Right lobe of liver (tissue), 6 donors: ENCODE measurements around the gene CHST13. TPM values are rescaled to one million over a fixed set of nuclear protein-coding genes. Genes with fewer than 3 reads are reported as not detected.

Experiments used
- ATAC-seq, 4 donors: fragments of 200-7000 bp; cut with Tn5 transposase; one replicate each; pipeline ENCODE4 v1.9.1; 2020; ENCODE audit warnings: mild to moderate bottlenecking in 4 of 4, moderate library complexity in 4 of 4
- DNase-seq, 3 donors: peaks; one replicate each; pipeline ENCODE4 v3.0.0-alpha.2; 2020
- H3K27ac ChIP-seq, 3 donors: fragments of 200-600 bp; one replicate each; pipeline ENCODE4 v1.8.0; 2022
- H3K27me3 ChIP-seq, 2 donors: fragments of 200-600 bp; one replicate each; pipeline ENCODE4 v1.8.0; 2022
- H3K36me3 ChIP-seq, 4 donors: fragments of 200-600 bp; sonication (generic) in 1 of 4; one replicate each; pipeline versions ENCODE4 v1.5.1 to v1.8.0; 2017 to 2022; ENCODE audit warnings: control low read depth in 1 of 4
- H3K4me1 ChIP-seq, 4 donors: fragments of 200-600 bp; sonication (generic) in 1 of 4; one replicate each; pipeline versions ENCODE4 v1.5.1 to v1.8.0; 2017 to 2022; ENCODE audit warnings: control low read depth in 1 of 4
- H3K4me3 ChIP-seq, 3 donors: fragments of 200-600 bp; one replicate each; pipeline ENCODE4 v1.8.0; 2022
- H3K9me3 ChIP-seq, 4 donors: fragments of 200-600 bp; sonication (generic) in 1 of 4; one replicate each; pipeline versions ENCODE4 v1.5.1 to v1.8.0; 2017 to 2022; ENCODE audit warnings: control low read depth in 1 of 4
- POLR2A ChIP-seq: fragments of 450-650 bp; IDR thresholded peaks from one replicate; pipeline ENCODE4 v1.6.1; 2017; ENCODE audit warnings: antibody characterized with exemption, mild to moderate bottlenecking
- WGBS: methylation state at CpG from one replicate; pipeline ENCODE4 v1.1.6; 2018; ENCODE audit warnings: low coverage, low lambda C conversion rate; ENCODE audit not compliant: insufficient coverage; ENCODE audit errors: missing lambda C conversion rate; 5-methylcytosine and 5-hydroxymethylcytosine counted together
- intact Hi-C, 2 donors: fragments of 100-400 bp; cut with DNase I; formaldehyde crosslinking; loops; one replicate each; pipeline versions ENCODE4 v1.11.2 to v1.14.1; 2022
- total RNA-seq, 6 experiments: library from RNA; depleted of rRNA in 2 of 6; stranded (reverse); fragments of >200 nt in 2 of 6; fragmentation: NEBNext Ultra II Directional in 3 of 6; extraction: Animal tissue kit (Norgen Biotek cat#: 25700) in 3 of 6; gene quantifications; one replicate each; pipeline versions ENCODE4 v1.1.0 to v1.2.4, GENCODE V29; 2016 to 2023
- TF ChIP-seq, protein P1 (sequence below), 4 donors: fragments of 200-600 bp in 3 of 4; fragments of 450-650 bp in 1 of 4; IDR thresholded peaks; one replicate each; pipeline versions ENCODE4 v1.5.1 to v1.8.0; 2016 to 2022; ENCODE audit warnings: antibody characterized with exemption in 4 of 4, mild to moderate bottlenecking in 2 of 4
- donor health status: DM: no; HTN: yes; CAD: no.
- donor health status: DM: no; HTN: no; CAD: no.
- donor health status: DM: no; HTN: no; CAD: no.
- donor health status: DM: no; HTN: yes; CAD: no.
- donor health status: DM: no; HTN: yes; CAD: no.

CHST13 gene
- total RNA-seq, 6 experiments from 2014 or later, result 23.5 to 48.9 (median 28.2) TPM

DNA sequence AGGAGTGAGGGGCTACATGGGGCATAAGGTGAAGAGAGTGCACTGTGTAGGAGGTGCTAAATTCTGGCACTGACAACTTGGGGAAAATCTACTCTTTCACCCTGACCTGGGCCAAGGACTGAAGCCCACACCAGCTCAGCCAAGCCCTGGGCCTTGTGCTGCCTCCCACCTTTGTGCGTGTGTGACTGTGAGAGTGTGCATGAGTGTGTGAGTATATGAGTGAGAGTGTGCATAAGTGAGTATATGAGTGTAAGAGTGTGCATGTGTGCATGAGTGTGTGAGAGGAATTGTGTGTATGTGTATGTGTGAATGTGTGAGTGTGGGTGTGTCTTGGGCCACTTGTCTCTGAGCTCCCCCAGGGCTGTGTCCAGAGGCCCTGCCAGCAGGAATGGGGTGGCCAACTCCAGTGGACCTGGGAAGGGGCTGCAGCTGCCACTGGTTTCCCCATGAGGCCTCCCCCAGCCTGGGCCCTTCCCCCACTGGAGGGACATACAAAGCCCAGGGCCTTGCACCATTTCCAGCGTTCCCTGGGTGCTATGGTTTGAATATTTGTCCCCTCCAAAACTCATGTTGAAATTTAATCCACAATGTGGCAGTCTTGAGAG is 19.6 kb downstream of the CHST13 start:
- WGBS, result 40% methylated on average over 1 of the region's 2 CpGs
- peaks cover 0 to 9% (median 3%) of the 10 kb centered on the region in 4 donors for H3K36me3 ChIP-seq
- H3K9me3 ChIP-seq, result no peaks in the 10 kb centered on the region
- peaks cover 0 to 7% (median under 1%) of the 10 kb centered on the region in 4 donors for H3K4me1 ChIP-seq
- TF ChIP-seq, protein P1, sequence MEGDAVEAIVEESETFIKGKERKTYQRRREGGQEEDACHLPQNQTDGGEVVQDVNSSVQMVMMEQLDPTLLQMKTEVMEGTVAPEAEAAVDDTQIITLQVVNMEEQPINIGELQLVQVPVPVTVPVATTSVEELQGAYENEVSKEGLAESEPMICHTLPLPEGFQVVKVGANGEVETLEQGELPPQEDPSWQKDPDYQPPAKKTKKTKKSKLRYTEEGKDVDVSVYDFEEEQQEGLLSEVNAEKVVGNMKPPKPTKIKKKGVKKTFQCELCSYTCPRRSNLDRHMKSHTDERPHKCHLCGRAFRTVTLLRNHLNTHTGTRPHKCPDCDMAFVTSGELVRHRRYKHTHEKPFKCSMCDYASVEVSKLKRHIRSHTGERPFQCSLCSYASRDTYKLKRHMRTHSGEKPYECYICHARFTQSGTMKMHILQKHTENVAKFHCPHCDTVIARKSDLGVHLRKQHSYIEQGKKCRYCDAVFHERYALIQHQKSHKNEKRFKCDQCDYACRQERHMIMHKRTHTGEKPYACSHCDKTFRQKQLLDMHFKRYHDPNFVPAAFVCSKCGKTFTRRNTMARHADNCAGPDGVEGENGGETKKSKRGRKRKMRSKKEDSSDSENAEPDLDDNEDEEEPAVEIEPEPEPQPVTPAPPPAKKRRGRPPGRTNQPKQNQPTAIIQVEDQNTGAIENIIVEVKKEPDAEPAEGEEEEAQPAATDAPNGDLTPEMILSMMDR (IDR thresholded peaks at IDR 0.05), result no peak
- TF ChIP-seq POLR2A, result no peak
- no peak overlapping the region for H3K27ac ChIP-seq
- DNase-seq, result peak in 2 of 3 donors; percentile 11 to 45
- no peak for ATAC-seq
- H3K4me3 ChIP-seq, result no peak overlapping the region
- H3K27me3 ChIP-seq, result no peaks in the 10 kb centered on the region
- intact Hi-C loops, result no loop called here

DNA sequence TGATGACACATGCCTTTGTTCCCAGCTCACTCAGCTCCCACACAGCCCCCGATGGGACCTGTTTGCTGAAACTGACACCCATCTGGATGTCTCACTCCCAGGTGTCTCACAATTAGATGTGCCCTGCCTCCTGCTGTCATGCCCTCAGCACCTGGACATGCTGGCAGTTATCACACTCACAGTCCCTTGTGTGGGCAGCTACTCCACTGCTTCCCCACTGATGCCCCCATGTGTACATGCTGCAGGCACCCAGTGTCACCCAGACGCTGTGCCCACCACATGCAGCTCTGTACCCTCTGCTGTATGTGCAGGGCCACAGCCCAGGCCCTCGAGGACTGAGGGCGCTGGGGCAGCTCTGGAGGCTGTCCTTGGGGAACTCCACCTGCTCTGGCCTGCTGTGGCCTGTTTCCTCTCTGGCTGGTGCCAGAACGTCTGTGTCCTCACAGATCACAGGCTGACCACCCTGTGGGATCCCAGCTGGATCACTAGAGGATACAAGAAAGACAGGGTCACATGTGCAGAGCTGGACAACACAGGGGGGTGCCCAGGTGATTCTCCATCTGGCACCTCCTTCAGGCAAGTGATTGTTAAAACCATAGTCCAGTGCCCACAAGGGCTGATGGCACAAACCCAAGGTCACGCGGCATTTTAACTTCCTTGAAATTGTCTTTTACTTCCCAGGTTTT is 20.8 kb downstream of the CHST13 start:
- H3K36me3 ChIP-seq, result peaks cover 0 to 9% (median 3%) of the 10 kb centered on the region in 4 donors
- TF ChIP-seq, protein P1 (IDR thresholded peaks at IDR 0.05), result no peak
- TF ChIP-seq POLR2A, result no peak
- peaks cover 0 to 7% (median 0%) of the 10 kb centered on the region in 4 donors for H3K4me1 ChIP-seq
- H3K27ac ChIP-seq, result no peak overlapping the region
- 60% methylated on average over 1 of the region's 7 CpGs for WGBS
- no peaks in the 10 kb centered on the region for H3K9me3 ChIP-seq
- H3K4me3 ChIP-seq, result no peak overlapping the region
- ATAC-seq (peak in 2 of 4 donors; percentile 7 to 10), DNase-seq (peak in 2 of 3 donors; percentile 20 to 41)
- no peaks in the 10 kb centered on the region for H3K27me3 ChIP-seq
- intact Hi-C loops, result no loop called here

DNA sequence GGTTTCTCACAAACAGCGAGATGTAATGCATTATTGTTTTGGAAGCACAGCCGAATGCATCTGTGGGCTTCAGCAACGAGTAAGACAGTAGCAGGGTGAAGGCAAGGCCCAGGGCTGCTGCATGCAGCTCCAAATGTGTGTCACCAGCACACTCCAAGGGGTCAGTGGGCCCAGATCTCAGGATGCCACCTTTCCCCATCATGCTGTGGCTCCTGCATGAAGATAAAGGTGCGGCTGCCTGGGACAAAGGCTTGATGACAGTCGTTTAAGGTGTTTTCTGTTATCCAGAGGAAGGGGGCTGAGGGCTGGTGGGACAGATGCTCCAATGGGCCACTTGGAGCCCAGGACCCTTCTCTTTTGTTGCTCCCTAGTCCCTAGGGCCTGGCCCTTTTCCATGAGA is 21.6 kb downstream of the CHST13 start:
- 90% methylated on average over 4 of the region's 5 CpGs for WGBS
- Histone ChIP-seq H3K9me3 (no peaks in the 10 kb centered on the region), H3K27me3 (no peaks in the 10 kb centered on the region), H3K36me3 (peaks cover 0 to 9% (median 3%) of the 10 kb centered on the region in 4 donors), H3K27ac (no peak overlapping the region), H3K4me1 (peaks cover 0 to 4% (median 0%) of the 10 kb centered on the region in 4 donors), H3K4me3 (no peak overlapping the region)
- DNase-seq (peak in 1 of 3 donors; percentile 8), ATAC-seq (no peak)
- no peak for TF ChIP-seq POLR2A
- TF ChIP-seq, protein P1 (IDR thresholded peaks at IDR 0.05), result no peak
- intact Hi-C loops, result no loop called here

- TF ChIP-seq POLR2A, result no peak
- TF ChIP-seq, protein P1 (IDR thresholded peaks at IDR 0.05), result no peak
- WGBS, result no CpG with 5 or more reads among the region's 6 CpGs
- no peak overlapping the region for H3K4me3 ChIP-seq
- no peaks in the 10 kb centered on the region for H3K9me3 ChIP-seq
- ATAC-seq (no peak), DNase-seq (no peak)
- no peaks in the 10 kb centered on the region for H3K27me3 ChIP-seq
- H3K36me3 ChIP-seq, result peaks cover 0 to 9% (median 3%) of the 10 kb centered on the region in 4 donors
- intact Hi-C loops, result no loop called here
- no peak overlapping the region for H3K27ac ChIP-seq
- no peaks in the 10 kb centered on the region for H3K4me1 ChIP-seq
Observed at GRCh38 chr3:126546013-126546412, 22.1 kb downstream of the CHST13 start.
